HG03108 (cell line): ENCODE measurements around the gene ABI2.
"Not testable (repeated sequence)": the region's sequence is repeated elsewhere in the genome, so short reads cannot be mapped to it uniquely, and the experiment has no call there.

Experiments used
- ATAC-seq: cut with Tn5 transposase; IDR thresholded peaks from one replicate; pipeline ENCODE4 v1.9.1; 2021; ENCODE audit warnings: moderate library complexity; ENCODE audit not compliant: unreplicated experiment

ABI2 gene

GRCh38 chr2:203354966-203355365 lies 26.8 kb downstream of the ABI2 start:
- ATAC-seq = no peak

GRCh38 chr2:203359450-203359849 lies 31.3 kb downstream of the ABI2 start:
- ATAC-seq = no peak

GRCh38 chr2:203360833-203361430 lies 32.7 kb downstream of the ABI2 start:
- no peak for ATAC-seq

GRCh38 chr2:203361495-203361894 lies 33.3 kb downstream of the ABI2 start:
- no peak for ATAC-seq

GRCh38 chr2:203361922-203362321 lies 33.7 kb downstream of the ABI2 start:
- ATAC-seq = no peak

- no peak for ATAC-seq
These were observed 38.7 kb downstream of the ABI2 start for GRCh38 chr2:203366639-203367466.

GRCh38 chr2:203372706-203373105 lies 44.5 kb downstream of the ABI2 start:
- ATAC-seq = not testable (repeated sequence)

- no peak for ATAC-seq
These were observed 48.0 kb downstream of the ABI2 start for GRCh38 chr2:203376173-203376572.

GRCh38 chr2:203379156-203379555 lies 51.0 kb downstream of the ABI2 start:
- no peak for ATAC-seq

GRCh38 chr2:203383038-203383437 lies 54.8 kb downstream of the ABI2 start:
- no peak for ATAC-seq

GRCh38 chr2:203388153-203388552 lies 60.0 kb downstream of the ABI2 start:
- ATAC-seq = not testable (repeated sequence)

GRCh38 chr2:203394519-203395227 lies 66.5 kb downstream of the ABI2 start:
- no peak for ATAC-seq

GRCh38 chr2:203395858-203396257 lies 67.7 kb downstream of the ABI2 start:
- no peak for ATAC-seq

- no peak for ATAC-seq
These were observed 68.5 kb downstream of the ABI2 start for GRCh38 chr2:203396667-203397066.

- ATAC-seq = no peak
These were observed 70.8 kb downstream of the ABI2 start for GRCh38 chr2:203399031-203399430.

- no peak for ATAC-seq
These were observed 72.8 kb downstream of the ABI2 start for GRCh38 chr2:203400805-203401585.

- ATAC-seq = no peak
These were observed 76.8 kb downstream of the ABI2 start for GRCh38 chr2:203404996-203405395.

- ATAC-seq = no peak
These were observed 79.3 kb downstream of the ABI2 start for GRCh38 chr2:203407496-203407895.

- peak; percentile 43 for ATAC-seq
These were observed 84.5 kb downstream of the ABI2 start for GRCh38 chr2:203412546-203413331.

GRCh38 chr2:203413796-203414195 lies 85.6 kb downstream of the ABI2 start:
- ATAC-seq = no peak
